Natural killer cell (primary cell): ENCODE data around the gene FUT2. TPM values are rescaled to one million over a fixed set of nuclear protein-coding genes. Genes with fewer than 3 reads are reported as not detected.
"Not testable (repeated sequence)": the region's sequence is repeated elsewhere in the genome, so short reads cannot be mapped to it uniquely, and the experiment has no call there.

ENCODE experiments used
- ATAC-seq, 3 donors: fragments of 150-1000 bp in 2 of 3; fragments of 200-7000 bp in 1 of 3; cut with Tn5 transposase; 1 replicate in 1 of 3; 2 replicates in 2 of 3; pipeline ENCODE4 v1.10.0; 2021; ENCODE audit warnings: mild to moderate bottlenecking in 2 of 3, moderate library complexity in 2 of 3
- DNase-seq, 2 donors: peaks; one replicate each; pipeline versions ENCODE4 v3.0.0 to v3.0.0-alpha.2; 2013 to 2021; ENCODE audit warnings: mixed read lengths in 1 of 2
- H3K27ac ChIP-seq: one replicate; pipeline ENCODE4 v1.5.1; 2013; ENCODE audit warnings: mild to moderate bottlenecking, low read length
- H3K27me3 ChIP-seq: one replicate; pipeline ENCODE4 v1.6.1; 2013; ENCODE audit warnings: low read length; ENCODE audit not compliant: control insufficient read depth, insufficient read depth
- H3K36me3 ChIP-seq: one replicate; pipeline ENCODE4 v1.6.1; 2013; ENCODE audit warnings: low read length; ENCODE audit not compliant: control insufficient read depth, insufficient read depth
- H3K4me1 ChIP-seq: one replicate; pipeline ENCODE4 v1.6.1; 2013; ENCODE audit warnings: low read length; ENCODE audit not compliant: control insufficient read depth, insufficient read depth
- H3K4me3 ChIP-seq: one replicate; pipeline ENCODE4 v1.5.1; 2013; ENCODE audit warnings: low read length
- H3K9me3 ChIP-seq: one replicate; pipeline ENCODE4 v1.6.1; 2013; ENCODE audit warnings: low read length; ENCODE audit not compliant: control insufficient read depth, insufficient read depth
- H3K27ac Mint-ChIP-seq, 2 donors: one replicate each; pipeline ENCODE4 v1.8.0; 2022; ENCODE audit warnings: mild to moderate bottlenecking in 2 of 2, mixed read lengths in 2 of 2, moderate library complexity in 1 of 2
- H3K27me3 Mint-ChIP-seq, 2 donors: one replicate each; pipeline ENCODE4 v1.8.0; 2022; ENCODE audit warnings: low read depth in 2 of 2, mixed read lengths in 2 of 2
- H3K36me3 Mint-ChIP-seq: one replicate; pipeline ENCODE4 v1.8.0; 2022; ENCODE audit warnings: mixed read lengths
- H3K4me1 Mint-ChIP-seq, 2 donors: one replicate each; pipeline ENCODE4 v1.8.0; 2022; ENCODE audit warnings: mixed read lengths in 2 of 2
- H3K4me3 Mint-ChIP-seq: one replicate; pipeline ENCODE4 v1.8.0; 2022; ENCODE audit warnings: mild to moderate bottlenecking, moderate library complexity, mixed read lengths
- H3K9me3 Mint-ChIP-seq, 2 donors: one replicate each; pipeline ENCODE4 v1.8.0; 2022; ENCODE audit warnings: mixed read lengths in 2 of 2
- WGBS: methylation state at CpG from one replicate; pipeline ENCODE4 v1.1.7; 2013; ENCODE audit warnings: missing lambda C conversion rate; ENCODE audit not compliant: insufficient coverage; 5-methylcytosine and 5-hydroxymethylcytosine counted together
- intact Hi-C: fragments of 100-400 bp; cut with micrococcal nuclease; formaldehyde crosslinking; loops from one replicate; pipeline ENCODE4 v1.14.2; 2022
- total RNA-seq, 4 donors: library from RNA; stranded (reverse); fragments of 120-200 nt in 1 of 4; gene quantifications; one replicate each; pipeline versions ENCODE4 v1.2.3 to v1.2.4, GENCODE V29; 2013 to 2022
- TF ChIP-seq, protein P1 (sequence below): fragments of 200-600 bp; IDR thresholded peaks from one replicate; pipeline ENCODE4 v1.8.0; 2022; ENCODE audit warnings: antibody characterized with exemption

The FUT2 gene
- total RNA-seq, 3 donors from 2014 or later (not counting 1 experiment from before 2014, with no cell fraction given), result not detected

DNA sequence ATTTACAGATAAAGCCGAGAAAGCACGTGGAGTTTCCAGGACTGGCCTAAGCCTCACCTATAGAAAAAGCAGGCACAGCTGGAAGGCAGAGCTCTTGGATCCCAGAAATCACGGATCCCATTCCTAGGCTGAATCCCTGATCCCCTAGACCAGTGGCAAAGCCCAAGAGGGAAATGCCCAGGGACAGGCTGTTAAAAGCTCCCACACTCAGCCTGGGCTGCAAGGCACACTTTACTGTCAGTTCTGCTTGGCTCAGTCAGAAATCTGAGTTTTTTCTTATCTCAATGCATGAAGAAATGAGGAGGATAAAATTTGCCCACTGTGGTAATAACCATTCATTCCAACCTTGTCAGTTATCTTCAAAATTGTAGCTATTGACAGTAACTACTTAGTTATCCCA is 8.0 kb upstream of the FUT2 start:
- Mint-ChIP-seq H3K36me3 (no peaks in the 10 kb centered on the region), H3K27ac (no peak overlapping the region), H3K4me1 (no peaks in the 10 kb centered on the region), H3K27me3 (no peaks in the 10 kb centered on the region), H3K9me3 (no peaks in the 10 kb centered on the region), H3K4me3 (no peak overlapping the region)
- intact Hi-C loops, result no loop called here
- Histone ChIP-seq H3K4me1 (no peaks in the 10 kb centered on the region), H3K36me3 (no peaks in the 10 kb centered on the region), H3K4me3 (no peak overlapping the region), H3K27ac (no peak overlapping the region), H3K9me3 (no peaks in the 10 kb centered on the region), H3K27me3 (no peaks in the 10 kb centered on the region)
- TF ChIP-seq, protein P1, sequence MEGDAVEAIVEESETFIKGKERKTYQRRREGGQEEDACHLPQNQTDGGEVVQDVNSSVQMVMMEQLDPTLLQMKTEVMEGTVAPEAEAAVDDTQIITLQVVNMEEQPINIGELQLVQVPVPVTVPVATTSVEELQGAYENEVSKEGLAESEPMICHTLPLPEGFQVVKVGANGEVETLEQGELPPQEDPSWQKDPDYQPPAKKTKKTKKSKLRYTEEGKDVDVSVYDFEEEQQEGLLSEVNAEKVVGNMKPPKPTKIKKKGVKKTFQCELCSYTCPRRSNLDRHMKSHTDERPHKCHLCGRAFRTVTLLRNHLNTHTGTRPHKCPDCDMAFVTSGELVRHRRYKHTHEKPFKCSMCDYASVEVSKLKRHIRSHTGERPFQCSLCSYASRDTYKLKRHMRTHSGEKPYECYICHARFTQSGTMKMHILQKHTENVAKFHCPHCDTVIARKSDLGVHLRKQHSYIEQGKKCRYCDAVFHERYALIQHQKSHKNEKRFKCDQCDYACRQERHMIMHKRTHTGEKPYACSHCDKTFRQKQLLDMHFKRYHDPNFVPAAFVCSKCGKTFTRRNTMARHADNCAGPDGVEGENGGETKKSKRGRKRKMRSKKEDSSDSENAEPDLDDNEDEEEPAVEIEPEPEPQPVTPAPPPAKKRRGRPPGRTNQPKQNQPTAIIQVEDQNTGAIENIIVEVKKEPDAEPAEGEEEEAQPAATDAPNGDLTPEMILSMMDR, result no peak
- 91% methylated on average over 3 of the region's 3 CpGs for WGBS
- no peak for DNase-seq
- no peak for ATAC-seq

DNA sequence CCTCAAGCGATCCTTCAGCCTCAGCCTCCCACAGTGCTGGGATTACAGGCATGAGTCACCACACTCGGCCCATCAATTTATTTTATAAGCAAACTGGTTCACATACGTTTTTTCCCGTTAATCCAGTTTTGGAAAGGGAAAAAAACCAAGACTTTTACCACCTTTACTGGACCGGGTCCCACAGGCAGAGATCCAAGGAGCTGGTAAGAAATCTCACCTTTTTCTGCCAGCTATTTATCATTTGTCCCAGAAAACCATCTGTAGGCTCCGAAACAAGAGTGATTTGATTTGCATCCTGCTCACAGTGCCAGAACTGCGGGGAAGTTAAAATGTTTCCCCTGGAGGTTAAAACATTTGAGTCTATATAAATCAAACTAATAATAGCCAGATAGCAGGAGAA is 6.3 kb upstream of the FUT2 start:
- H3K27ac ChIP-seq, result no peak overlapping the region
- no peak for ATAC-seq
- intact Hi-C loops, result no loop called here
- Mint-ChIP-seq H3K4me3 (no peak overlapping the region), H3K27ac (no peak overlapping the region), H3K9me3 (no peaks in the 10 kb centered on the region), H3K4me1 (no peaks in the 10 kb centered on the region), H3K36me3 (no peaks in the 10 kb centered on the region), H3K27me3 (no peaks in the 10 kb centered on the region)
- TF ChIP-seq, protein P1, result no peak
- no peaks in the 10 kb centered on the region for H3K27me3 ChIP-seq
- H3K36me3 ChIP-seq, result no peaks in the 10 kb centered on the region
- WGBS, result 88% methylated on average over 6 of the region's 7 CpGs
- H3K4me1 ChIP-seq, result no peaks in the 10 kb centered on the region
- no peaks in the 10 kb centered on the region for H3K9me3 ChIP-seq
- DNase-seq, result no peak
- H3K4me3 ChIP-seq, result no peak overlapping the region

DNA sequence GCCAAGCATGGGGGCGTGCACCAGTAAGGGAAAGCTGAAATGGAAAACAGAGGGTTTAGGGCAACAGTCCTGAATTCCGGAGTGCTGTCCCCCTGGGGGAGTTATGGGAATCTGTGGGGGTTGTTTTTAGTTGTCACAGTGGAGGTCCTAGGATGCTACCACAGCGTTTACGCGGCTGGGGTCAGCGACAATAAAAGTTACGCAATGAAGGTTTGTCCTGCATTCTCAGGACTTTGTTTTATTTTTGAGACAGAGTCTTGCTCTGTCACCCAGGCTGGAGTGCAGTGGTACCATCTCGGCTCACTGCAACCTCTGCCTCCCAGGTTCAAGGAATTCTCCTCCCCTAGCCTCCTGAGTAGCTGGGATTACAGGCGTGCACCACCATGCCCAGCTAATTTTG is 2.1 kb upstream of the FUT2 start:
- H3K27ac ChIP-seq, intact Hi-C loops, H3K4me3 Mint-ChIP-seq, DNase-seq, ATAC-seq, H3K27ac Mint-ChIP-seq, H3K36me3 Mint-ChIP-seq, H3K36me3 ChIP-seq, H3K9me3 Mint-ChIP-seq, H3K4me3 ChIP-seq, H3K9me3 ChIP-seq: not testable (repeated sequence)
- peaks cover 11% of the 10 kb centered on the region for H3K4me1 ChIP-seq
- Mint-ChIP-seq H3K4me1 (peaks cover 5 to 11% of the 10 kb centered on the region in 2 donors), H3K27me3 (peaks cover 10 to 13% of the 10 kb centered on the region in 2 donors)
- H3K27me3 ChIP-seq, result peaks cover 11% of the 10 kb centered on the region
- 97% methylated on average over 8 of the region's 9 CpGs for WGBS

DNA sequence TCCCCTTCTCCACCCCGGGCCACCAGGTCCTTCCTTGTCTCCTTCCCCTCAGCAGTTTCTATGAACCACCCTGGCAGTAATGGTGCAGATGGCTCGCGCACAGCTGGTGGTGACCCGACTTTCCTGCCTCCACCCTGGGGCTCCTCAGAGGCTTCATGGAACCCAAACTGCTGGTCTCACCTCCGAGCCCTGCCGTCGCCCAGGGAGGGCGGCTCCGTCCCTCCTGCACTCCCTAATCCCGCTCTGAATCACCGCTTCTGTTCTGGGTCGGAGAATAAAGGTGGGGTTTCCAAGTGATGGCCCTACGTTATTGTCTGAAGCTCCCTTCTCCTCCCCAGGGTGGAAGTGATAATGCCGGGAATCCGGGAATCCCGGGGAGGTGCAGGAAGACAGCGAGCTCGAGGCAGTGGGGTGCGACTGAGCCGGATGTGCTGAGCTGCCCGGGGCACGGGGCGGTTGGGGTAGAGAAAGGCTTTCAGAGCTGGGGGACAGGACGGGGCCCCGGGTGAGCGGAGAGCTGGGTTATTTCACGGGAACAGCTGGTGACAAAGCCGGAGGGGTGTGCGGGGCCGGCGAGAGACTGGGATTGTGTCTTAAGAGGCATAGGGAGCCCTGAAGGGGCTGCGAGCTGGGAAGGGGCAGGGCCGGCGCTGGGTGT is 711 bp downstream of the FUT2 start:
- ATAC-seq (peak; percentile 38 to 74 (median 46)), DNase-seq (peak in 1 of 2 donors; percentile 31)
- intact Hi-C loops, result no loop called here
- TF ChIP-seq, protein P1, result no peak
- H3K9me3 ChIP-seq, result no peaks in the 10 kb centered on the region
- peaks cover 11% of the 10 kb centered on the region for H3K4me1 ChIP-seq
- no peaks in the 10 kb centered on the region for H3K36me3 ChIP-seq
- Mint-ChIP-seq H3K27me3 (peaks cover 10 to 13% of the 10 kb centered on the region in 2 donors), H3K4me3 (no peak overlapping the region), H3K9me3 (no peaks in the 10 kb centered on the region), H3K4me1 (peaks cover 5 to 11% of the 10 kb centered on the region in 2 donors), H3K27ac (peak overlapping the region in 1 of 2 donors; percentile 65), H3K36me3 (no peaks in the 10 kb centered on the region)
- H3K27ac ChIP-seq, result no peak overlapping the region
- peaks cover 11% of the 10 kb centered on the region for H3K27me3 ChIP-seq
- WGBS, result 4% methylated on average over 33 of the region's 34 CpGs
- no peak overlapping the region for H3K4me3 ChIP-seq
